ENCODE measurements around the gene MRPL45. TPM values are rescaled to one million over a fixed set of nuclear protein-coding genes. Genes with fewer than 3 reads are reported as not detected.
A peak's percentile ranks its signal among the peaks of the same experiment; 100 is the strongest.

Gene MRPL45
- total RNA-seq, 1 experiment from 2014 or later, result 24.7 TPM

GRCh38 chr17:38355251-38355650, 58.3 kb downstream of the MRPL45 start:
- ATAC-seq (no peak), DNase-seq (ENCODE audit: low read depth, low spot score) (no peak)
- intact Hi-C loops (cut with micrococcal nuclease; ENCODE audit: unreplicated experiment) (no loop called here), in situ Hi-C loops (cut with HindIII; ENCODE audit: low pct_unique_long_range_greater_than_20kb, low sequenced_read_pairs) (no loop called here)
- ChIA-PET POLR2A (no interaction called here), CTCF (no interaction called here)
- peaks cover 3% of the 10 kb centered on the region for H3K36me3 ChIP-seq (ENCODE audit: control insufficient read depth, insufficient read depth, low read length)
- no peak for TF ChIP-seq CTCF (IDR thresholded peaks at IDR 0.05)
- TF ChIP-seq TCF7L2 (IDR thresholded peaks at IDR 0.05; ENCODE audit: low read depth, low read length), result no peak
- no peak for TF ChIP-seq REST (IDR thresholded peaks at IDR 0.05; ENCODE audit: insufficient read depth in 1 of 2, low read depth in 2 of 2, low read length in 1 of 2)
- no peak for TF ChIP-seq POLR2AphosphoS5 (IDR thresholded peaks at IDR 0.05; ENCODE audit: low read depth, low read length)
- no peak for TF ChIP-seq SIN3A (IDR thresholded peaks at IDR 0.05; ENCODE audit: borderline replicate concordance, insufficient read depth, low read depth, low read length)
- BruUV-seq (replicated peaks), result no TSS peak
- H3K27ac ChIP-seq (ENCODE audit: low read length), result no peak overlapping the region
- H3K4me1 ChIP-seq (ENCODE audit: control insufficient read depth, insufficient read depth, low read length), result peaks cover 32% of the 10 kb centered on the region
- H3K4me3 ChIP-seq (ENCODE audit: low read depth in 2 of 2, low read length in 2 of 2), result no peak overlapping the region
- H3K9me3 ChIP-seq (ENCODE audit: control insufficient read depth, insufficient read depth, low read depth, low read length), result no peaks in the 10 kb centered on the region
- H3K27me3 ChIP-seq (ENCODE audit: control insufficient read depth, insufficient read depth, low read length), result no peaks in the 10 kb centered on the region

GRCh38 chr17:38357486-38358123, 60.6 kb downstream of the MRPL45 start:
- peaks cover 26% of the 10 kb centered on the region for H3K4me1 ChIP-seq (ENCODE audit: control insufficient read depth, insufficient read depth, low read length)
- CTCF ChIA-PET, result no interaction called here
- no peak overlapping the region for H3K27ac ChIP-seq (ENCODE audit: low read length)
- intact Hi-C loops (cut with micrococcal nuclease; ENCODE audit: unreplicated experiment) (no loop called here), in situ Hi-C loops (cut with HindIII; ENCODE audit: low pct_unique_long_range_greater_than_20kb, low sequenced_read_pairs) (no loop called here)
- no peaks in the 10 kb centered on the region; the same call in 1 of the 2 replicates for H3K36me3 ChIP-seq (ENCODE audit: control insufficient read depth, insufficient read depth, low read length)
- TF ChIP-seq POLR2AphosphoS5 (IDR thresholded peaks at IDR 0.05; ENCODE audit: low read depth, low read length) (no peak), TCF7L2 (IDR thresholded peaks at IDR 0.05; ENCODE audit: low read depth, low read length) (no peak), REST (IDR thresholded peaks at IDR 0.05; ENCODE audit: insufficient read depth in 1 of 2, low read depth in 2 of 2, low read length in 1 of 2) (no peak), SIN3A (IDR thresholded peaks at IDR 0.05; ENCODE audit: borderline replicate concordance, insufficient read depth, low read depth, low read length) (no peak), CTCF (IDR thresholded peaks at IDR 0.05) (no peak)
- no peaks in the 10 kb centered on the region for H3K27me3 ChIP-seq (ENCODE audit: control insufficient read depth, insufficient read depth, low read length)
- TSS peak; percentile 15 for BruUV-seq (replicated peaks)
- DNase-seq (ENCODE audit: low read depth, low spot score), result no peak
- ATAC-seq, result no peak
- no peaks in the 10 kb centered on the region for H3K9me3 ChIP-seq (ENCODE audit: control insufficient read depth, insufficient read depth, low read depth, low read length)
- H3K4me3 ChIP-seq (ENCODE audit: low read depth in 2 of 2, low read length in 2 of 2), result no peak overlapping the region
- POLR2A ChIA-PET, result no interaction called here
